Stimulated activated CD4-positive, alpha-beta T cell treated with anti-CD3 and anti-CD28 coated beads, Interleukin-15, amount 100 ng/mL, for 1 hour (primary cell): ENCODE data around the gene KSR1.

ENCODE experiments used
- DNase-seq, 2 donors: peaks; one replicate each; pipeline ENCODE4 v3.0.0-alpha.2; 2020; ENCODE audit warnings: low read depth in 1 of 2, low spot score in 1 of 2

Gene KSR1

DNA sequence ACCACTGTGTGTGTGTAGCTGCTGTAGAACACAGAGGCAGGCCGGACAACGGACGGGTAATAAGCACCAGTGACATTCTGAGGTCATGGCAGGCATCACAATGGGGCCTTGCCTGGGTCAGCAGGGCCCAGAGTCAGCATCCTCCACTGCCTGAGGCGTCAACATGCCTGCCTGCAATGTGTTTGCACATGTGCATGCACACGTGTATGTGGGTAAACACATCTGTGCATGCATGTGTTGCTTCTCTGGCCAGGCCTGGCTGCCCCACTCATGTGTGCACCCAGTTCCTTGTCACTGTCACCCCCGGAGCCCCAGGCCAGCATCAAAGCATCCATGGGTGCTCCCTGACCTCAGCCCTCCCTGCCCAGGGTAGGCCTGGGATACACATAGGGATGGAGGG is 218.1 kb downstream of the KSR1 start:
- no peak for DNase-seq
